Measurements from ENCODE around the gene MDK.
A peak's percentile ranks its signal among the peaks of the same experiment; 100 is the strongest.

MDK gene

DNA sequence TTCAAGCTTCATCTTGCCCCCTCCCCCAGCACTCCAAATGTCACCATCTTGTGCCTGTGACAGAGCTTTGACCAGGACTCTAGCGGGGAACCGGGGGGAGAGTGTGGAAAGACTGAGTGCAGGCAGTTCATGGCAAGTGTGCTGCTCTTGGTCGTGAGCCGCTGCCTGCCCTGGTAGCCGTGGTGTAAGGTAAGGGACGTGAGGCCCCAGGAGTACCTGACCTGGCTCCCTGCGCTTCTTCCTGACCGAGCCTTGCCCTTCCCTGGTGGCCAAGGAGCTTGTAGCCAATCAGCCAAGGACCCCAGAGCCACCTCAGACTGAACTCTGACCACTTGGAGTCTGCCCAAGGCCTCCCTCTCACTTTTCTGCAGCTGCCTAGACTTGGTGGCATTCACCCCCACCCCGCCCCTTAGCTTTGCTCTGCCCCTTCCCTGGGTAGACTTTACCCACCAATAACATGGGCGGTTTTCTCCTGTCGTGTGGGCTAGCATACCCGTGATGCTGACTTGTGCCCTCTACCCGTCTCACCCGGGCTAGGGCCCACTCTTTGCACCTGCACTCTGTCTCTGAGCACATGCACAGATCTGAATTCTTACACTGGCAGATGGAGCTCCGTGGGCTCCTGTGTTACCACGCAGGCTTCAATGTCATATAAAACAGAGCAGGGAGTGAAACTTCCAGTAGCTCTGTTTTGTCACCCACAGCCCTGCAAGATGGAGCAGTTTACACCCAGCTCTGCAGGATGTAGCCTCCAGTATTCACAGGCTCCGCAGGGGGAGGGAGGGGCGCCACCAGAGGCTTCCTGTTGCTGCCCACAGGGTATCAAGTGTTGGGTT lies 32.7 kb upstream of the MDK start:
- peak; percentile 21 for DNase-seq

DNA sequence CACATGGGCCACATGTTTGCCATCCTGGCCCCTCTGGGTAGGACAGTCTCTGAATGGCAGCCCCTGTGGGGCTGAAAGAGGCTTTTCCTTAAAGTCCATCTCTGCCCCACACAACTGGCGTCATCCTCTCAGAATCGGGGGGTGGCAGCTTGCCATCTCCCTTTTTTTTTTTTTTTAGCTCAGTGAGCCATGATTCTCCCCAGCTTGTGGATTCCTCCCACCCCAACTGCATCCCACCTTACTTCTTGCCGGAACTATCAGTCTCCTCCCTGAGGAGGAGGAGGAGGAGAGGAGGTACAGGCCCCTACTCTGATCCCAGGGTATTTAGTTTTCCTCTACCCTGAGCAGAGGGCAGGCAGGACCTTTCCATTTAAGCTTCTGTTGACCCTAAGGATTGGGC lies 30.8 kb upstream of the MDK start:
- DNase-seq: no peak

DNA sequence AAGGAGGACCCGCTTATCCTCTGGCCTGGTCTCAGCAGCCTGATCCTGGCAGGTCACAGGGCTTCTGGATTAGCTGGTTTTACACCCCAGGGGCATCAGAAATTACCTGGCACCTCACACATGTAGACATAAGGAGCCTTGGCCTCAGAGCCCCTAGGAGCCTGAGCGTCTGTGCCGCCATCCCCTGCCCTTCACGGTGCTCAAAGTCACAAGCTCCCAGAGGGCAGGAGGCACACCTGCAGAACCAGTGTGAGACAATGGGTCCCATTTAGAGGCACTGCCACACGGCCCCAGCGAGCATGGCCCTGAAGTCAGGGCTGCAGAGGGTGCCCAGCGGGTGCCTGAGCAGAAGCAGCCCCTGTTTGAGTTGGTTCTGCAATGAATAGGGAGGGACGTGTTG lies 30.3 kb upstream of the MDK start:
- DNase-seq: no peak

DNA sequence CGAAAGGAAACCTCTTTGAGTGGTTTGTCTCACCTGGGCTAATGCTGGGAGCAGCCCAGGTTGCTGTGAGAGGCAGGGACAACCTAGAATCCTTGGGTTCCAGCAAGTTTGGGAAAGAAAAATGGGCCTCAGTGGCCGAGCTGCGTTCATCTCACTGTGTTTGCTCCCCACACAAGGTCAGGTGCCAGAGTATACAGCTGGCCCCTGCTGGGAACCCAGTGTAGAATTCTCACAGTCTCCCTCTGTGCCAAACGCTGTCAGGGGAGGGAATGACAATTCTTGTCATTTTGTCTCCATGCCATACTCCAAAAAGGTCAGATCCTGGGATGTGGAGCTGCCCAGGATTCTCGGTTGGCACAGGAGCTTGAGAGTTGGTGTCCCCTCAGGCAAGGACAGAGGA lies 29.9 kb upstream of the MDK start:
- no peak for DNase-seq

DNA sequence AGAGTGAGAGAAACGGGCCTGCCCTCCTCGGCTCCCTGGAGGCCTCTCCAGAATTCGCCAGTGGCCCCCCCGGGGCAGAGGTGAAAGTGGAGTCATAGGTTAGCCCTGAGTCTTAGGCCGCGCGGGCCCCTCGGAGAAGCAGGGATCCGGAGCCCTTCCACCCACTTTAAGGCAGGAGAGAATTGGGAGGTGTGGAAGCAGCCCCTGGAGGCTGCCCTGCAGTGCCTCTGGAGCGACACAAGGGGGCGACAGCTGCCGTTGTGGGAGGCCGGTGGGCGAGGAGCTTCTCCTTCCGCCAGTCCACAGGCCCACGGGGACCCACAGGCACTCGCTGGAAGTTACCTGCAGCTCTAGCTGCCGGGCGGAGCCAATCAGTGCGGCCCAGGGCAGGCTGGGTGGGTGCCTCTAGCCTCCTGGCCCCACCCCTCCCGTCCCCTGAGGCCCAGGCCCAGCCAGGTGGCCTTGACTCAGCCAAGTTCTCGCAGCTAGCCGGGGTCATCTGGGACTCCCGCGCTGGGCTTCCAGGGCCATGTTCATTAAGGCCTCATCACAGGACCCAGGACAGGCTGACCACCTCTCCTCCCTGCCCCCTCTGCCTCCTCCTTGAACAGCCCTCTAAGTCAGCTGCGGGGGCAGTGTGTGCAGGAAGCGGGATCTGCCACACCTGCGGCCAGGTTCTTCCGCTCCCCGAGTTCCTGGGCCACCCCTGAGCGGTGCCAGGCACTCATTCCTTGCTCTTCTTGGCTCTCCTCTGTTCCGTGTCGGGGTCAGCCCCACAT lies 29.2 kb upstream of the MDK start:
- peak; percentile 75 for DNase-seq

DNA sequence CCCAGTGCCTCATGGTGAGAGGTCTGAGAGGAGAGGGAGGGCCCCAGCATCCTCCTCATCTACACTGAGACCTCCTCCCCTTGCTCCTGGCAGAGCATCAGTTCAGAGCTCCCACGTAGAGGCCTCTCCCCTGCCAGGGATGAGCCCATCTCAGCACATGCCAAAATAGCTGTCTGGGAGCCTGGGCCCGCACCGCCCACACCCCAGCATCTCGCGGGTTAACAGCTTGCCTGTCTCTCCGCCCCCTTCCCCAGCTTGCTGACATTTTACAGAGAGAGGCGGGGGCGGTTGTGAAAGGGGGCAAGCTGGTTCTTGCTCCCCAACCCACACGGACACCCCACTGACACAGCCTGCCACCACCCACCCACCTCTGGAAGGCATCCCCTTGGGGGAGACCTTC lies 27.8 kb upstream of the MDK start:
- no peak for DNase-seq

DNA sequence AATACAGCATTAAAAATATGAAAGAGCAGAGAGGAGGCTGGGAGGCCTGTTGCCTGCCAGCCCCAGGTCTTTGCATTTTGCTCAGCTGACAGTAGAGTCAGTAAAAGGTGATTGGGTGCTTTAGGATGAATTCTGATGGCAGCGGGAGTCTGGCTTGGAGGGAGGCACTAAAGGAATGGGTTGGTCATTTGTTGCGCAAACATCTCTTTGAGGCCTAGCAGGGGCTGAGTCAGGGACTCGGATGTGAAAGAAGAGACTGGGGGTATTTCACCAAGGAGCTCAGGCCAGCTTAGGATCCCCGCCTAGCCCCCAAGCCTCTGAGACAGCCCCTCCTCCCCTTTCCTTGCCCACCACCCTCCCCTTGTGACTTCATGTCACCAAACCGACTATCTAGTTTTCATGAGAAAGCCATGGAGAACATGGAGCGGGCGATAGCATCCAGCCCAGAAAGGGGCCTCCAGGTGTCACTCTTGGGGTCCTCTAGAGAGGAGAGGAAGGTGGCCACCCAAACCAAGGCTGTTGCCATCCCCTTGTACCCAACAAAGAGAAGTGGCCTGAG lies 24.5 kb upstream of the MDK start:
- DNase-seq: no peak

DNA sequence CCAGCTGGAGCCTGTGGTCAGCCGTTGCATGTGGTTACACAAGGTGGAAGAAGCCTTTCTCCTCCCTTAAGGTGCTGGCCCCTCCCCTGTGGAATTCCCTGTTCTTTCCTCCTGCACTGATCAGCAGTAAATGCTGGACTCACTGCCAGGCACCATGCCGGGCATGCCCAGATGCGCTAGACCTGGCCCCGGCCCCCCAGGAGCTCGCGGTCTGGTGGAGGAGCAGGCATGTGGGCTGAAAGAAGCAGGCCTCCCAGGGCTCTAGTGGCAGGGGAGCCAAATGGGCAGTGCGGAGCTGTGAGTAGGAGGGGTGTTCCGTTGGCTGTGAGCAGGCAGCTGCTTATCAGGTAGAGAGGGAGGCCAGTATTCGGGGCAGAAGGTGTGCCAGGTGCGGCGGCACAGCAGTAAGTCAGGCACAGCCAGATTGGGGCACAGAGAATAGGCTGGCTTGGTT lies 24.0 kb upstream of the MDK start:
- DNase-seq: no peak

DNA sequence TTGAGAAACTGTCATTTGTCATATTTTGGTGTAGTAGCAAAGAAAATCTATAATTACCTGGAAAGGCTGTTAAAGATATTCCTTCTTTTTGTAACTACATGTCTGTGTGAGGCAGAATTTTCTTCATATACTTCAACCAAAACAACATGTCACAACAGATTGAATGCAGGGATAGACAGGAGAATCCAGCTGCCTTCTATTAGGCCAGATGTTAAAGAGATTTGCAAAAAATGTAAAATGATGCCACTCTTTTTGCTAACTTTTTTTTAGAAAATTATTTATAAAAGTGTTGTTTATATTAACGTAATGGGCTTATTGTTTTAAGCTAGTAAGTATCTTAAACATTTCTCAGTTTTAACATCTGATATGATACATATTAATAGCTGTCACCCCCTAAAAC lies 21.5 kb upstream of the MDK start:
- DNase-seq: no peak

DNA sequence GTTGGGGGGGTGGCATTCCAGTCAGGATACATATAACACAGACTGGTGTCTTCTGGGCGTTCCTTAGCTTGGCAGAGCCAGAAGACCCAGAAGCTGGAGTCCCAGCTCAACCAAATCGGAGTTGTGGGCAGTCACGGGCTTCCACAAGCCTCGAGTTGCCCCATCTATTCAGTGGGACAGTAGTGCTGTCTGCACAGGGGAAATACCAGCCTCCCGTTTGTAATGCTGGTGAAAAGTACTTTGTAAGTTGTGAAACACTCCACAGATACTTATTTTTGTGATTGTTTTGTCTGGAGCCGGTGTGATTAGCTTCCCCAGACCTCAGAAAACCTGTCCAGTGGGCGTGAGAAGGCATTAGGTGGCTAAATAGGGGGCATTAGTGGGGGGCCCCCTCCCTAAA lies 20.6 kb upstream of the MDK start:
- DNase-seq: no peak

DNA sequence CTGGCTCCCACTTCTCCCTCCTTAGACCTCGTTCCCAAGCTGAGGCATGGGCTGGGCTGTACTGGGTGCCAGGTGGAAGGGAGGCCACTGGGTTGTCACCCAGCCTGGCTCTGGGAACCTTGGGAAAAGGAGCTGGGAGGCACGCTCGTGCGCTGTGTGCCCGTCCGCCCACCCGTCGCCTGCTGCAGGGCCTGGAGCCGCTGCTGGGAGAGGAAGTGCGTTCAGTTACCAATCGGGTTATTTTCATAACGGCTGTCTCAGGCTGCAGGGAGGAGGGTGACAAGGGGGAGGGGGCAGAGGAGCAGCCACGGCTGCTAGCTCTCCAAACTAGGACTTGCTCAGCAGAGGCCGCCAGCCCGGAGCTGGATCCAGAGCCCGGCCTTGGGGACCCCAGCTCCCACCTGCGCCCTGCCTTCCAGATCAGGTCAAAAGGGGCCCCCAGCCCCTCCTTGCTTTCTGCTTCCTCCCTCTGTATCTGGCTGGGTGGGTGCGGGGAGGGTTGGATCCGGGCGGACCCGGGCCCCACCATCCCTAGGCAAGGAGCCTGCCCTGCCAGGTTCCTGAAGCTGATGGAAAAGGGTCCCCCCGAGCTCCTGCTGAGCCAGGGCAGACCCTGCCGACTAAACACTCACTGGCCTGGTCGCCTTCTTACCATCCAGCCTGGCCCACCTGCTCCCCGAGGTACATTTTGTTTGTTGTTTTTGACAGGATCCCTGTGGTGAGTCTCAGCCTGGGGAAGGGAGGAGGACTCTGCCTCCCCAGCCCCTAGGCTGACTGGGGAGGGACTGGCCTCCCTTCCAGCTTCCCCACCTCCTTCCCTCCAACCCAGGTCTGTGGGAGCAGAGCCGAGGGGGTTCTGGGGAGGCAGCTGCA lies 19.9 kb upstream of the MDK start:
- DNase-seq: peak; percentile 33

DNA sequence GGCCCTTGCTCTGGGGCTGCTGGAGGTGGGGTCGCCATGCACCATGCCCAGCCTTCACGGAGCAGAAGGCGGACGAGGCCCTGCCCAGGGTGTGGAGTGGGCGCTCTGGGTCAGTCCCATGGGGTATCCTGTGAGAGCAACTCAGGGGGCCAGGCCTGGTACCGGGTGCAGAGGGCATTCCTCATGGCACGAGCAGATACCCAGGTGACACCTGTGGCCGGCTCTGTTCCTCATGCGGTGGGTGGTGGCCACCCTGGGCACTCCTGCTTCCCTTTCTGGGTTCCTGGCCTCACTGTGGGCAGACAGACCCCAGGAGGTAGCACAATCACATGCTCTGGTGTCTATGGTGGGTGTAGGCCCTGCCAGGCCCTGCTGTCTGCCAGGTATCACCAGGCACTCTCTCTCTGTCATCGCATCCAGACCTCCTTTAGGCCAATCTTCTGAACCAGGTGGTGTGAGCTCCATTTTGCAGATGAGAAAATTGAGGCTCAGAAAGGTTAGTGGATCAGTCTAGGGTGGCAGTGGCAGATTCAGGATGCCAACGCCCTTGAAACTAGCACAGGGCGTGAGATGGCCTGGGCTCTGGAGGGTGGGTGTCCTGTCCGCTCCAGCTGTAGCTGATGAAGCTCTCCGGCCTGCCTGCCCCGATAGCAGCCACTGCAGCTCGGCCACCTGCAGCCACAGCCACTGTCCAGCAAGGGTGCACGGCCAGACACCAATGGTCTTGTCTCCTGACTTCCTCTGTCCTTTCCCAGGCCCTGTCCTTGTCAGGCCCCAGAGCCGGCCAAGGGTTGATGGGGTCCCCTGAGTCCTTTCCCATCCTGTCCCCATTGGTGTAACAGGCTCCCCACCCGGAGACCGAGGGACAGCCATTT lies 19.1 kb upstream of the MDK start:
- no peak for DNase-seq

DNA sequence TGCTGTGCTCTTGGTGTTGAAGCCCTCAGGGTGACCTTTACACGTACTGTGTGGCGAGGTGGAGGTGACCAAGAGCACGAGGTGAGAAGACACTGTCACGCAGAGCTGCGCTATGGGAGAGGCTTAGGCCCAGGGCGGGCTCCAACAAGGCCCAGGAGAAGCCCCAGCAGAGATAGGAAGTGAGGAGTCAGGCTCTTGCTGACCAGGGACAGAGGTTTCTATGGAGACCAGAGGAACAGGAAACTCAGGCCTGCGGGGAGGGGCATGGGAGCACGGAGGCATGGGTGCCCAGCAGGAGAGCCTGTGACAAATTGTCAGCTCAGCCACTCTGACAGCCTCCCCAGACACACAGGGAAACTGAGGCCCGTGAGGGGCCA lies 18.4 kb upstream of the MDK start:
- DNase-seq: no peak

DNA sequence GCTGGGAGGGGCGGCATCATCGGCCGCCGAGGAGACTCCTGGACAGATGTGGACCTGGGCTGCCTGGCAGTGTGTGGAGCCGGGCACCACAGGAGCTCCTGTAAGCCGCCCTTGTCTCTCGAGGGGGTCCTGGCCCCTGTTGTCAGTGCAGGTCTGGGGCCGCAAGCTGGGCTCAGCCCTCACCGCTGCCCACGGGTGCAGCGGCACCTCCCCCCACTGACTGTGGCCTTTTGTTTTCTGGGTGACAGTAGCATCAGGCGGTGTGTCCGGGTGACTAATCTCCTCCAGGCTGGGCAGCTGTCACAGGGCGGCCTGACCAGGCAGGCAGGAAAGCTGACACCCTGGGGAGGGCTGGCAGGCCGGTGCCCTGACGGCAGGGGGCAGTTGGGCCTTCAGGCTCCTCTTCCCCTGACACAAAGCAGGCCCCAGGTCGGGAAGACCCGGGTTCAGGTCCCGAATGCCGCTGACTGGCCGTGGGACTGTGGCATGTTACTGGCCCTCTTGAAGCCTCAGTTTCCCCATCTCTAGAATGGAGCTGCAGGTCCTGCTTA lies 17.9 kb upstream of the MDK start:
- DNase-seq: no peak

DNA sequence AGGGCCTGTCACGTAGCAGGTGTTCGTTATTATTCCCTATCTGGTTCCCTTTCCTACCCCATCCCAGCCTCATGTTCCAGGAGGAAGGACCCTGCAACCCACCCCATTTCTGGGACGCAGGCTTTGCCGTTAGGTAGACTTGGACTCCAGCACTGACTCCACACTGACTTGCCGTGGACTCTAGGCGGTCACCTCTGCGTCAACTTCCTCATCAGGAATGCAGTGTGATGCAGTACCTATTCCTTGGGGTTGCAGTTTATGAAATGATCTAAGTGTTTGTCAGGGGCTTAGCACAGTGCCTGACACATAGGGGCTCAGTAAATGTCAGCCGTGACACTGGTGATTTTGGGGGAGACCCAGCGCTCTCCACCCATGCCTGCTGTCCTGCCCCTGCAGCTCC lies 17.4 kb upstream of the MDK start:
- DNase-seq: no peak

DNA sequence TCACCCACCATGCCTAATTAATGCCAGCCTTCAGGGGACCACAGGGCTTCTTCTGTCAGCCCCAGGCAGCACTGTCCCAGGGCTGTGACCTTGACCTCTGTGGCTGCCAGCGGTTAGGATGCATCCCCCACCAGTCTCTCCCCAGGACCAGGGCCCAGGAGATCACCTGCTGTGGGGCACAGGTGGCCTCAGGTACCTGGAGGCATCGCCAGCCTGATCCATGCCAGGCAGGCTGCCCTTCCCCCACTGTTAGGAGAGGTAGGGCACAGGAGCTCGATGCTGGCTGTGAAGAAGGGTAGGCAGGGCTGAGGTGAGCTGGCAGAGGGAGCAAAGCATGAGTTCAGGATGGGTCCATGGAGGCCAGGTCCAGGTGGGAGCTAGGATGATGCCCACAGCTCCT lies 16.7 kb upstream of the MDK start:
- DNase-seq: no peak

DNA sequence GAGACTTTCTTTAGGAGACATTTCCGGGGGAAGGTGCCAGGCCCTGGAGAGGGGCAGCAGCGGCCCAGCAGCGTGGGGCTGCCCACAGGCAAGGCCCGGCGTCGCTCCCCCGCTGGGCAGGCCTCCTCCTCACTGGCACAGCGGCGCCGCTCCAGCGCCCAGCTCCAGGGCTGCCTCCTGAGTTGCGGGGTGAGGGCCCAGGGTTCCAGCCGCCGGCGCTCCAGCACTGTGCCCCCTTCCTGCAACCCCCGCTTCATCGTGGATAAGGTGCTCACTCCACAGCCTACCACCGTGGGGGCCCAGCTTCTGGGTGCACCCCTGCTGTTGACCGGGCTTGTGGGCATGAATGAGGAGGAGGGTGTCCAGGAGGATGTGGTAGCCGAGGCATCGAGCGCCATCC lies 15.2 kb upstream of the MDK start:
- DNase-seq: no peak

DNA sequence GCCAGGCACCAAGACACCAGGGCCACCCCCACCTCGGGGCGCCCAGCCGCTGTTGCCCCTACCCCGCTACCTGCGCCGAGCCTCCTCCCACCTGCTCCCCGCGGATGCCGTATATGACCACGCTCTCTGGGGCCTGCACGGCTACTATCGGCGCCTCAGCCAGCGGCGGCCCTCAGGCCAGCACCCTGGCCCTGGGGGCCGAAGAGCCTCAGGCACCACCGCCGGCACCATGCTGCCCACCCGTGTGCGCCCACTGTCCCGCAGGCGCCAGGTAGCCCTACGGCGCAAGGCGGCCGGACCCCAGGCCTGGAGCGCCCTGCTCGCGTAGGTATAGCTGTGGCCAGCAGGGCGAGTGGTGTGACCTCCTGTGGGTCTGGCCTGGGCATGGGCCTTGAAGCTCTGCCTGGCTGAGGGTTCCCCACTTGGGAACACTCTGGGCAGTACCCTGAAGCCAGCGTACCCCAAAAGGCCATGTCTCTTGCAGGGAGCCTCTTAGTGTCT lies 14.8 kb upstream of the MDK start:
- no peak for DNase-seq

DNA sequence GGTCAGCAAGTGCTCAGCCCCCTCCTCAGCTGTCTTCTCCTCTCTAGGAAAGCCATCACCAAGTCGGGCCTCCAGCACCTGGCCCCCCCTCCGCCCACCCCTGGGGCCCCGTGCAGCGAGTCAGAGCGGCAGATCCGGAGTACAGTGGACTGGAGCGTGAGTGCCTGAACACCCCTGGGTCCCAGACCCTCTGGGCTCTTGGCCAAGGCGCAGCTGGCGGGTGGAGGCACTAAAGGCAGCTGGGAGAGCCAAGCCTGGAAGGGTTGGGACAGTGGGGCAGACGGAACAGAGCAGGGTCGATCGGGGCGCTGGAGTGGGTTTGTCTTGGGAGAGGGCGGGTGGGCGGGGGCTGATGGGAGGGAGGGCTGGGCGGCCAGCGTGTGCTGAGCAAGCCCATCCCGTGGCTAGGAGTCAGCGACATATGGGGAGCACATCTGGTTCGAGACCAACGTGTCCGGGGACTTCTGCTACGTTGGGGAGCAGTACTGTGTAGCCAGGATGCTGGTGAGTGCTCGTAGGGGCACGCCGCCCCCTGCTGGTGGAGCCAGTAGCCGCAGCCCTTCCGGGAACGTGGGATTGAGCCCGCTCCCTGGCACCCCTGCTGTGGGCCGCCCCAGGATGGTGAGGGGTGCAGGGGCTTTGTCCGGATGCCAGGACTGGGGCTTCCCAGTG lies 14.1 kb upstream of the MDK start:
- peak; percentile 73 for DNase-seq

DNA sequence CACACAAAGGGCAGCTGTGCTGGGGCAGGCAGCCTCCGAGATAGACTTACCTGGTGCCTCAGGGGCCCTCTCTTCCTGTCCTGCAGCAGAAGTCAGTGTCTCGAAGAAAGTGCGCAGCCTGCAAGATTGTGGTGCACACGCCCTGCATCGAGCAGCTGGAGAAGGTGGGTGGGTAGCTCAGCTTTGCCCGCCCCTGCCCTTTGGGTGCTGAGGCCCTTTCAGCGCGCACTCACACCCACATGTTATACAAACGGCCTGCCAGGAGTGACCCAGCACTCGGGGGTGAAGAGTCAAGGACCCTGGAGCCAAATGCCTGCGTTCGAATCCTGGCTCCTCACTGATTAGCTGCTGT lies 13.6 kb upstream of the MDK start:
- DNase-seq: no peak

All from effector CD8-positive, alpha-beta T cell (primary cell).